Suprapubic skin (tissue), 4 donors: Measurements from ENCODE around the gene CXCL12. TPM values are rescaled to one million over a fixed set of nuclear protein-coding genes. Genes with fewer than 3 reads are reported as not detected.

Experiments used
- DNase-seq, 2 donors: peaks; one replicate each; pipeline ENCODE4 v3.0.0-alpha.2; 2019; ENCODE audit warnings: low spot score in 2 of 2
- H3K27ac ChIP-seq: fragments of 200-600 bp; sonication (generic); one replicate; pipeline ENCODE4 v1.5.1; 2019
- H3K27me3 ChIP-seq: fragments of 200-600 bp; sonication (generic); one replicate; pipeline ENCODE4 v1.5.1; 2019
- H3K36me3 ChIP-seq: fragments of 200-600 bp; sonication (generic); one replicate; pipeline ENCODE4 v1.5.1; 2019
- H3K4me1 ChIP-seq: fragments of 200-600 bp; sonication (generic); one replicate; pipeline ENCODE4 v1.5.1; 2019
- H3K4me3 ChIP-seq: fragments of 200-600 bp; sonication (generic); one replicate; pipeline ENCODE4 v1.5.1; 2019; ENCODE audit warnings: mild to moderate bottlenecking
- H3K9me3 ChIP-seq: fragments of 200-600 bp; sonication (generic); one replicate; pipeline ENCODE4 v1.5.1; 2019
- CTCF ChIP-seq, 2 donors: fragments of 200-600 bp in 1 of 2; fragments of 450-650 bp in 1 of 2; sonication (generic) in 1 of 2; IDR thresholded peaks; one replicate each; pipeline ENCODE4 v1.5.1; 2016 to 2019; ENCODE audit warnings: antibody characterized with exemption in 2 of 2, mild to moderate bottlenecking in 1 of 2, moderate library complexity in 1 of 2
- EP300 ChIP-seq: sonication (generic); formaldehyde crosslinking; IDR thresholded peaks from one replicate; pipeline ENCODE4 v1.6.1; 2017; ENCODE audit warnings: antibody characterized with exemption
- POLR2A ChIP-seq, 2 donors: fragments of 450-650 bp; IDR thresholded peaks; one replicate each; pipeline ENCODE4 v1.6.1; 2017; ENCODE audit warnings: antibody characterized with exemption in 2 of 2, mild to moderate bottlenecking in 2 of 2, moderate library complexity in 2 of 2
- POLR2AphosphoS5 ChIP-seq, 3 donors: sonication (generic); formaldehyde crosslinking; IDR thresholded peaks; one replicate each; pipeline ENCODE4 v1.6.1; 2017; ENCODE audit warnings: antibody characterized with exemption in 3 of 3
- WGBS: methylation state at CpG from one replicate; pipeline ENCODE4 v1.1.5; 2018; 5-methylcytosine and 5-hydroxymethylcytosine counted together
- total RNA-seq, 4 donors: library from RNA; depleted of rRNA; stranded (reverse); fragments of >200 nt; gene quantifications; one replicate each; pipeline ENCODE4 v1.1.0, GENCODE V29; 2016

CXCL12 gene
- total RNA-seq, 4 donors from 2014 or later: 13.9 to 44.7 (median 27.6) TPM

DNA sequence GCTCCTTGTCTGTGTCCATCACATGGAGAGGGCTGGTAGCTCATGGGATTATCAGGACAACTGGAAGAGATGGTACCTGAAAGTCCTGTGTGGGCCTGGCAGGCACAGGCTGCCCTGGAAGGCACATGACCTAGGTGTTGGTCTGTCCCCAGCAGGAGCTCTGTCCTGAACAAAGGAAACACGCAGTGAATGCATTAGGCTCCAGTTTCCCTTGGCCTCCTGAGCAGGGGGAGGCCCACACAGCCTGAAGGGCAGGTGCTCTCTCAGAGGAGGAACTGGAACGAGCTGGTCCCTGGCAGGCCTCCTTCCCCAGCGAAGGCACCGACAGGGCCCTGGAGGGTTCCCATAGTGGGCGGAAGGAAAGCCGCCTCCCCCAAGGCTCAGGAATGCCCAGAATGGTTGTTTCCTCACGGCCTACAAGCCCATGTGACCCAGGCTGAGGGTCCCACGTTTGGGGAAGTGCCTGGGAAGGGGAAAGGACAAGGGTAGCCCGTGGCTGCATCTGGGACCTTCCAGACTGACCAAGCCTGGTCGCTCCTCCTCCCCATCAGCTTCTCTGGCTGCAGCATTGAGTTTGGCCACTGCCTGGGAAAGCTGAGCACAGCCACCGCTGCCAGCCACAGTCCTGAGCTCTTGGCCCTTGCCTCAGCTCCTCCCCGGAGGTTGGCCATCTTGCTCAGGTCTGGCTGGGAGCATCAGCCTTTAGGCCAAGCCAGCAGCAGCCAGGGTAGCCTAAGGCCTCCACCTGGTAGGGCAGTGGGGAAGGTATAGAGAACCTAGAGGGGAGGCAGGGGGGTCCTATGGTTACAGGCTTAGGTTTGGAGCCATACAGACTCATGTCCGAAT is 21.8 kb downstream of the CXCL12 start:
- no peaks in the 10 kb centered on the region for H3K4me1 ChIP-seq
- no peaks in the 10 kb centered on the region for H3K36me3 ChIP-seq
- 87% methylated on average over 7 of the region's 13 CpGs for WGBS
- no peak overlapping the region for H3K27ac ChIP-seq
- no peak overlapping the region for H3K4me3 ChIP-seq
- no peaks in the 10 kb centered on the region for H3K9me3 ChIP-seq
- DNase-seq: no peak
- TF ChIP-seq POLR2AphosphoS5 (IDR thresholded peaks at IDR 0.05) (no peak), CTCF (IDR thresholded peaks at IDR 0.05) (no peak), POLR2A (IDR thresholded peaks at IDR 0.05) (no peak), EP300 (no peak)
- no peaks in the 10 kb centered on the region for H3K27me3 ChIP-seq

- Histone ChIP-seq H3K27me3 (no peaks in the 10 kb centered on the region), H3K9me3 (no peaks in the 10 kb centered on the region), H3K27ac (no peak overlapping the region), H3K36me3 (no peaks in the 10 kb centered on the region), H3K4me3 (no peak overlapping the region), H3K4me1 (no peaks in the 10 kb centered on the region)
- TF ChIP-seq CTCF (IDR thresholded peaks at IDR 0.05) (no peak), POLR2A (IDR thresholded peaks at IDR 0.05) (no peak), EP300 (no peak), POLR2AphosphoS5 (IDR thresholded peaks at IDR 0.05) (no peak)
- DNase-seq: no peak
- WGBS: 56% methylated on average over 1 of the region's 1 CpG
Measured at GRCh38 chr10:44361109-44361508, 23.8 kb downstream of the CXCL12 start.

DNA sequence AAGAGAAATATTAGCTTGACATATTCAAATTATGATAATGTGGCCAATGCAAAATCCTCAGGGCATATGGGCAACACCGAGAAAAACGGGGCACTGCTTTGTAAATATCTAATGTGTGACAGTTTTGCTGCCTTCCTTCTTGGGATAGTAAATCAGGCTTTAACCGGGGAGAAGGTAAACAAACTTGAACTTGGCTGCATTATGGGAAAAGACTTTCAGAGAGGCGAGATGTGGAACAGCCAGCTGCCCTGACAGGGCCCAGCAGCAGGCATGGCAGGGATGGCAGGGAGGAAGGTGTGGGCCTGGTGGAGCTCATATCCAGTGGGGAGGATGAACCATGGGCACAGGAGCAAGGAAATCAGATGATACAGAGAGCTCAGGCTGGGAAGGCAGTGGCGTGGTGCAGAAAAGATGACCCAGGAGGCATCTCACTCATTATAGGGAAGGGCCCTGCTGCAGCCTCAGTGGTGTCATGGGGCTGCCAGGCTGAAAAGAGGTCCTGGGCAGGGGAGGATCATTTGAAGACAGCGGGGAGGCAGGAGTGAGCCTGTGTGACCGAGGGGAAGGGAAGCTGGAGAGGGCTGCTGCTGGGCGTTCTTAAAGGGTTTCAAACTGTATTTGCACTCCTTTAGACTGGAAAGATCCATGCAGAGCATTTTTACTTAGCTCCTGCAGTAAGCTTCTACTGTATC is 26.7 kb downstream of the CXCL12 start:
- Histone ChIP-seq H3K9me3 (no peaks in the 10 kb centered on the region), H3K4me3 (no peak overlapping the region), H3K4me1 (no peaks in the 10 kb centered on the region), H3K27ac (no peak overlapping the region), H3K36me3 (no peaks in the 10 kb centered on the region), H3K27me3 (no peaks in the 10 kb centered on the region)
- no peak for DNase-seq
- 77% methylated on average over 8 of the region's 8 CpGs for WGBS
- TF ChIP-seq EP300 (no peak), POLR2A (IDR thresholded peaks at IDR 0.05) (no peak), POLR2AphosphoS5 (IDR thresholded peaks at IDR 0.05) (no peak), CTCF (IDR thresholded peaks at IDR 0.05) (no peak)

DNA sequence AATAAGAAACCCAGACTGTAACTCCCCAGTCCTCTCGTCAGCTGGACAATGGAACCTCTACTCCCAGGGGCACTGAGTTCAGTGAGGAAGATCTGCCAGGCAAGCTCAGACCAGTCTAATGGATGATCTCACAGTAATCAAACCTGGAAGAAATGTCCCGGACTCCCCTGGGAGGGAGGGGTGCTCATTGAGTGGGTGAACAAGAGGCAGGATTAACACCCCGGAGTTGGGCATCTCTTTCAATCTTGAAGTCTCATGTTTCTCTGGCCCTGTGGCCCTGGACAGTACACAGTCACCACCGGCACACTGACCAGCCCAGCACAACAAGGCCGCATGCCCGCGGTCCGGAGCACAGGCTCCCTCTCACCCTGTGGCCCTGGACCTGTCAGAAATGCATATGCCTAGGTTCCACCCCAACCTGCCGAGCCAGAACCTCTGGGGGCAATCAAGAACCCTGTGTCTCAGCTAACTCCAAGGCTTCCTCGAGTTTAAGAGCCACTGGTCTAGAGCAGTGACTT is 27.8 kb downstream of the CXCL12 start:
- TF ChIP-seq POLR2A (IDR thresholded peaks at IDR 0.05) (no peak), POLR2AphosphoS5 (IDR thresholded peaks at IDR 0.05) (no peak), EP300 (no peak), CTCF (IDR thresholded peaks at IDR 0.05) (no peak)
- H3K9me3 ChIP-seq: no peaks in the 10 kb centered on the region
- H3K27me3 ChIP-seq: no peaks in the 10 kb centered on the region
- 69% methylated on average over 3 of the region's 10 CpGs for WGBS
- no peak overlapping the region for H3K27ac ChIP-seq
- H3K4me1 ChIP-seq: peaks cover 3% of the 10 kb centered on the region
- H3K4me3 ChIP-seq: no peak overlapping the region
- H3K36me3 ChIP-seq: no peaks in the 10 kb centered on the region
- DNase-seq: no peak
